BJ (cell line): Measurements from ENCODE around the gene CCDC187. TPM values are rescaled to one million over a fixed set of nuclear protein-coding genes. Genes with fewer than 3 reads are reported as not detected.

Experiments used
- CTCF ChIA-PET: fragments of 350-600 bp; formaldehyde crosslinking; extraction: SDS; loops from one replicate; lab custom pipeline; 2021; ENCODE audit warnings: antibody characterized with exemption, inconsistent platforms; lab: Yijun Ruan, JAX
- POLR2A ChIA-PET: fragments of 300-600 bp; sonication (Branson Sonifier 250); formaldehyde crosslinking; extraction: SDS; loops from one replicate; lab custom pipeline; 2021; ENCODE audit warnings: antibody characterized with exemption; lab: Charles Lee
- DNase-seq: peaks from one replicate; pipeline ENCODE4 v3.0.0-alpha.2; 2011; ENCODE audit warnings: low read depth
- H3K27me3 ChIP-seq: 2 replicates; pipeline ENCODE4 v1.6.0; 2011; ENCODE audit warnings: low read length; ENCODE audit not compliant: control insufficient read depth, insufficient read depth
- H3K36me3 ChIP-seq: 2 replicates; pipeline ENCODE4 v1.5.1; 2011; ENCODE audit warnings: low read length; ENCODE audit not compliant: control insufficient read depth, insufficient read depth
- H3K4me3 ChIP-seq: 2 replicates; pipeline ENCODE4 v1.5.1; 2011; ENCODE audit warnings: low read depth, mild to moderate bottlenecking, control low read depth, low read length
- CTCF ChIP-seq: IDR thresholded peaks from 2 replicates; pipeline ENCODE4 v1.5.1; 2011; ENCODE audit warnings: low read depth, mild to moderate bottlenecking, control low read depth, inconsistent platforms, low read length, moderate library complexity; ENCODE audit not compliant: insufficient read depth
- polyA plus RNA-seq: library from polyadenylated mRNA; depleted of rRNA; stranded (reverse); fragments of >200 nt; gene quantifications from 2 replicates; pipeline ENCODE4 v1.2.3, GENCODE V29; 2011

The CCDC187 gene
- polyA plus RNA-seq, 1 experiment: not detected

DNA sequence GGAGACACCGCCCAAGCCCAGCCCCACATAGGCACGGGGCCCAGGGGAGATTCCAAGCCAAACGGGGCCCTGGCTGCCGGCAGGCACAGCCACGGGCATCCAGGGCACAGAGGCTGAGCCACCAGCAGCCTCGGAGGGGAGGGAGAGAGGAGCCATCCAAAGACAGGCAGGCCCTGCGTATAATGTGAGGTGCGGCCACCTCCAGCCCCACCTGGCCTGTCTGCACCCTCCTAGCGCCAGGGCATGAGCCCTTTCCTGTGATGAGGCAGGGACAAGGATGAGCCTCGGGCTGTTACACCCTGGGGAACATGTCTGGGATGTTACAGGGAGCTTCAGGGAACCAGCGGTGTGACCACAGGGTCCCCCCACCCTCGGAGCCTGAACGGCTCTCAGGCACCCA, 1.1 kb upstream of the CCDC187 start:
- no peaks in the 10 kb centered on the region for H3K27me3 ChIP-seq
- CTCF ChIA-PET: no interaction called here
- DNase-seq: no peak
- no peak for TF ChIP-seq CTCF
- H3K4me3 ChIP-seq: no peak overlapping the region
- POLR2A ChIA-PET: no interaction called here
- H3K36me3 ChIP-seq: no peaks in the 10 kb centered on the region

DNA sequence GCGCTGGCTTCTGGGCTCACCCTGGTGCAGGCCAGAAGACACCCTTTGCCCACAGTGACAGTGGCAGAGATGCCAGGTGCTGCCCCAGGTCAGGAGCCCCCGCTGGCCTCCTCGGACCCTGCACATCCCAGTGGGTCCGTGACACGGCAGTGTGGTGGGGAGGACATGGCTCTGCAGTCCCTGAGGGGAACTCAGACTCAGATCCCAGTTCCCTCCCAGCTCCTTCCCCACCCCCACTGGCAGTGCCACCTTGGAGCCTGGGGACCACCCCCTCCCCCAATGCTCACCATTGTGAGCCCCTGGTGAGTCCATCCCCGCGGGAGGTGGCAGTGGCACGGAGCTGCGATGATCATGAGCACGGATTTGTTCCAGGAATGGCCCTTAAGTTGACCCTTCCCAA, 562 bp upstream of the CCDC187 start:
- DNase-seq: no peak
- ChIA-PET CTCF (interaction anchor here (0.7 kb wide), 1 partner anchor 9 kb away, joined by 5 read pairs; no protein-coding TSS in a partner anchor), POLR2A (no interaction called here)
- no peak for TF ChIP-seq CTCF
- no peaks in the 10 kb centered on the region for H3K36me3 ChIP-seq
- no peaks in the 10 kb centered on the region for H3K27me3 ChIP-seq
- no peak overlapping the region for H3K4me3 ChIP-seq

- Histone ChIP-seq H3K27me3 (no peaks in the 10 kb centered on the region), H3K4me3 (no peak overlapping the region), H3K36me3 (no peaks in the 10 kb centered on the region)
- DNase-seq: no peak
- TF ChIP-seq CTCF: no peak
- ChIA-PET POLR2A (no interaction called here), CTCF (no interaction called here)
Measured at GRCh38 chr9:136303066-136303824, 649 bp downstream of the CCDC187 start.

- TF ChIP-seq CTCF: no peak
- Histone ChIP-seq H3K36me3 (no peaks in the 10 kb centered on the region), H3K27me3 (no peaks in the 10 kb centered on the region), H3K4me3 (no peak overlapping the region)
- ChIA-PET CTCF (no interaction called here), POLR2A (no interaction called here)
- DNase-seq: no peak
Measured at GRCh38 chr9:136302527-136302926, 1.4 kb downstream of the CCDC187 start.

DNA sequence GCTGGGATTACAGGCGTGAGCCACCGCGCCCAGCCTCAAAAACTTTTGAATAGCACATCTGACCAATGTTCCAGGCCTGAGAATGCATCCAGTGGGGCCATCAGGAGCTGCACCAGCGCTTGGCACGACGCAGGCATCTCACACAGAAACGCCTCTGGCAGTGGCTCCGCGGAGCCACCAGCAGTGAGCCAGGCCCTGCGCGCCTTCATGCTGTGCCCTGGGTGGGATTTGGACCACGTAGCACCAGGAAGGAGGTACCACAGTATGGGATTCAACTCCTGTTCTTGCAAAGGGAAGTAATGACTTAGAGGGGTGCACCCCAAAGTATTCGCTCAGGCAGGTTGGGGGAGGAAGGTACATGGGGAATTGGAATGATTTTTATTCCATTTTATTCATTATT, 3.0 kb downstream of the CCDC187 start:
- TF ChIP-seq CTCF: no peak
- no peaks in the 10 kb centered on the region for H3K36me3 ChIP-seq

More for the DNA sequence above, 3.0 kb downstream of the CCDC187 start:
- ChIA-PET CTCF (interaction anchor here (1.1 to 1.6 kb wide), 2 partner anchors 12 to 16 kb away, joined by 5 read pairs; no protein-coding TSS in a partner anchor), POLR2A (no interaction called here)
- DNase-seq: no peak
- no peak overlapping the region for H3K4me3 ChIP-seq
- H3K27me3 ChIP-seq: peaks cover 3% of the 10 kb centered on the region; the same call in 1 of the 2 replicates
